HL-60/S4 (cell line): ENCODE results near the gene PACRG.

ENCODE experiments used
- in situ Hi-C: fragments of 300-500 bp; cut with MboI; formaldehyde crosslinking; loops from 2 replicates; pipeline ENCODE4 v1.14.3; 2022; ENCODE audit warnings: low sequenced_read_pairs

The PACRG gene

DNA sequence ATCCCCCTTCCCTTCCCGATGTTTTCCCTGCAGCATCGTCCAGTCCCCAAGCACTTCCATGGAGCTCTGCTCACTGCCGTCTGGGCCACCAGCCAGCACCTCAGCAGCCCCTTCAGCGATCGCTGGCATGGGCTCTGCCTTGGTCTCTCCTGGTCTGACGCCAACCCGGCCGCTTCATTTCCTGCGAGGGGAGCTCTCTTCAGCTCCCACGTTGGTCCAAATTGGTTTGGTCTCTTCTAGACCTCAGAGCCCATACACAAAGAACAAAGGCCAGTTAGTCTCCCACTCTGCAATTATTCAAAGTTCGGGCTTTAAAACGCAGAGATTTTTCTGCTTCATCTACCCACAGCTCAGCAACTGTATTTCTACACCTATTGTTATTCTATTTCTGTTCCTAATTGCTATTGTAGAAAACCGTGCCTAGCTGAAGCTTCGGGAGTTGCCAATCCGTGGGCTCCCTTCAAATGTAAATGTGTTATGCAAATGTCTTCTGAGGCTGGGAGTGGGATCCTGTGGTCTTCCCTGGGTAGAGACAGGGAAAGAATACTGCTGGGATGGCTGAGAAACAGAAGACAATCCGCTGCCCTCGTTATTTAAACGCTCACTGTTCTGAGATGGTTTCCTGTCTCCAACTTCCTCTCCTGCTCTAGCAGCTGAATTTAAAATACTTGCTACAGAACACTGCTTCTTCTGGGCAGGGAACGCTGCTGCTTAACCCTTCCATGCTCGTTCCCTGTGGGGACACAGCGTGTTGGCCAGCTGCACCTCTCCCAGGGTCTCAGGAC is 532.5 kb downstream of the PACRG start:
- in situ Hi-C loops, result no loop called here

DNA sequence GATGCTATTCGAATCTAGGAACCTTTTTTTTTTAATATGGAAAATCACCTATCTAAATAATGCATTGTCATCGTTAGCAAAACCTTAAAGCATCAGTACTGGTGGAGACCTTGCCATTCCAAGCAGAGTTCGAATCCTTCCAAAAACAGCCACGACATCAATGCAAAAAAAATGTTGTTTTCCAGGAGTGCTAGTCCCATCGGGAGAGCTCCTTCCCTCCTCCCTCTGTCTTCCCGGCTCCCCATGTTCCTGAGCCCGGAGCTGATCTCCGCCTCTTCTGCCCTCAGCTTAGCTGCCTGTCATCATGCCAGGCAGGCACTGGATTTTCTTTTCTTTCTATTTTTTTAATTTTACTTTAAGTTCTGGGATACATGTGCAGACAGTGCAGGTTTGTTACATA is 533.1 kb downstream of the PACRG start:
- in situ Hi-C loops, result no loop called here

DNA sequence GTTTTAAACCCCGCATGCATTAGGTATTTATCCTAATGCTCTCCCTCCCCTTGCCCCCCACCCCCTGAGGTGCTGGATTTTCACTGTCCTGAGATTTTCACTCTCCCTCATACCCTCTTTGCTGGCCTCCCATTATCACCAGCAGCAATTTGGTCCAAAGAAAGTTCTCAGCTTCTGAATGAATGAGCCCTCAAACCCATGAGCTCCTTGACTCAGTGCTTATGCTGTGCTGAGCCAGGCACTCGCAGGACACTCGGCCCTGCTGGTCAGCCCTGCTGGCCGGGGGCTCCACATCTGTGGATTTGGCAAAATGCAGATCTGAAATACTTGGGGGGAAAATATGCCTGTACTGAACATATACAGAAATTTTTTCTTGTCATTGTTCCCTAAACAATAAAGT is 533.6 kb downstream of the PACRG start:
- in situ Hi-C loops, result no loop called here

DNA sequence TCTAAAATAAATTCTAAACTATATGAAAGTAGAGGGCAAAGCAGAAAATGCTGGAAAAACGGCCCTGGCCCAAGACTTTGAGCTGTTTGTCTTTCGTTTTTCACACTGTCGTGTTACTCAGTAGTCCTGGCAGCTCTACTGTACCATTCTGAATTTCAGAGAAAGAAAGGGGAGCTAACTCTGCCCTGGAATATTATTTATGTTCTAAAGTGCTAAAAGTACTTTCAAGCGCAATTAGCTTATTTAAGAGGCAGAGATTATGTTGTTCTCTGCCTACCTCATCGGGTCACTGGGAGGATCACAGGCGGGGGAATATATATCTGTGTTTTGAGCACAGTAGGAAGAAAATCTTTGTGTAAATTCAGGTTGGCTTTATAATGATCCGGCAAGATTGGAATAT is 534.3 kb downstream of the PACRG start:
- in situ Hi-C loops, result no loop called here

DNA sequence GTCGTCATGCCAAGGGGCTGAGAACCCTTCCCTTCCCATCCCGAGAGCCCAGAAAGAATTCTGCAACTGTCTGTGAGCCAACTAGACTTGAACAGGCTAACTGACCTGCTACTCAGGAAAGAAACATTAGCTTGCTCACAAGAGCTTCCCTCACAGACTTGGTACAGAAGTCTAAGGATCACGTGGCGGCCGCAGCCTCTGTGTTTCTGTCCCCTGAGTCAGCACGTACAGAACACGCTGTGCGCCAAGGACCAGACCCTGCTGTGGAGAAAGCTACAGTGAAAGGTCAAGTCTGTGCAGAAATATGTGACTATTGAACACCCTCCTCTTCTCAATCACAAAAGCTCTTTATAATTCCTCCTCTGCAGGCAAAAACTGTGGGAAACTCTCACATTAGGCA is 535.4 kb downstream of the PACRG start:
- in situ Hi-C loops, result no loop called here

DNA sequence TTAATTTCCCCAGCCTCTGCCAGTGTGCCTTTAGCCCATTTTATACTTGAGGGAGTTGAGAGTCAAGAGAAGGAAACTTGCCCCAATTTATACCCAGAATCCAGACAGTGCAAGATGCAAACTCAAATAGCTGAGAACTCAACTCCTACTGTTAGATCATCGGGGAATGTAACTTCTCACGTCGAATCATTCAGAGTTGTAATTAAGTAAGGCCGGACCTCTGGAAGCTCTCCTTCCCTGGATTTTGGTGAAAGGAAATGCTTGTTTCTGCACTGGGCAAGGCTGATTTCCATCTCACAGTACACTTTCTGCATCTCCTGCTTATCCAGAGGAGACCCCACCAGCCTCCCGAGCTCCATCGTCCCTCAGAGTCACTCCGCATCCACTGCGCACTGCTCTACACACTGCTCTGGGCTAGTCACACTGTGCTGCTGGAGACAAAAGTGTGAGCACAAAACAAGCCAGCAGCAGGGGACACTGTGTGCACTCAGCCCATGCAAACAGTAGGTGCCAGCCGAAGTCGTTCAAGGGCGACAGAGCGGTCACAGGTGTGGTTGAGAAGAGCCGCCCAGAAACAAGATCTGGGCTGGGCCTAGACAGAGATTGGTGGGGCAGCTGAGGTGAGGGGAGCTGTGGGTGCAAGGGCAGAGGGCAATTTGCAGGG is 536.4 kb downstream of the PACRG start:
- in situ Hi-C loops, result no loop called here

DNA sequence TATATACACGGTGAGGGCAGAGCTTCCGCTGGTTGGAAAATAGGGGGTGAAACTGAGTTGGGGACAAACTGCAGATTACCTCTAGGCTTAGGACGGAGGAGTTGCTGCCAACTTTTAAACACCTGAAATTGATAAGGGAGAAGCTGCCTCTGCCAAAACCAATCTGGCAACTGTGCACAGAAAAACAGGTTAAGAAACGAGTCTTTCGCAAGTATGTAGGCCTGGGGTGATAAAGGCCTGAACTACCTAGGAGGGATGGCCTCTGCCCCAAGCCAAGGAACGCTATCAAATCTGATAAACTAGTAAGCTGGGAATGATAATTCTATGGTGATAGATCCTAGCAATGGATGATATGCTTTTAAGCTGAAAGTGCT is 536.9 kb downstream of the PACRG start:
- in situ Hi-C loops, result no loop called here

DNA sequence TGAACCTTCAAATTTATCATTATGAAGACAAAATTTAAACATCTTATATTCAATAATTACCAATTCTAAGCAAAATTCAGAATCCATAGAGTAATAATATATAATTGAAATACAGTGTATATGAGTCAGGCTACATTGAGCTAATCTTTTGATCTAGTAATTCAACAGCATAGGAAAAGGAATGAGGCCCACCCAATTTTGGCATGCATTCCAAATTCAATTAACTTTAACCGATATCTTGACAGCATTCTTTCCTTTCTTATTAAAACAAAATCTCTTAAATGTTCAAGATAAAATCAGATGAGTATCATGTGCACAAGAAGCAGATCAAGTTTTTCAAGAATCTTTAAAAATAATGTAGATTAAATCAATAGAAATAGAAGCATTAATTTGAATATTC is 553.9 kb downstream of the PACRG start:
- in situ Hi-C loops, result no loop called here

DNA sequence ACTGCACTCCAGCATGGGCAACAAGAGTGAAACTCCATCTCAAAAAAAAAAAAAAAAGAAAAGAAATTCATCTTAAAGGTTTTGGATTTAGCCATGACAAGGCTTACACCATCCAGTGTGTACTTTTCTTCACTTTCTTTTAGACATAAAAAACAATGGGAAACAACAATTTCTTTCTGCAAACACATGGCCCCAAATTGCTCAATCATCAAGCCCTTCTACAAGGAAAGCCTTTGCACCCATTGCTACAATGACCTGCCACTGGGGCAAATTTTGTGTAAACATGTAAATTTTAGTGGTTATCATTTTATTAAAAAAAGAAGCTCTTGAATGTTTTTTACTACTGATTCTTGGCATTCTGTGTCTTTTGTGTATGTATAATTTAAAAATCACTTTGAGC is 554.9 kb downstream of the PACRG start:
- in situ Hi-C loops, result no loop called here

DNA sequence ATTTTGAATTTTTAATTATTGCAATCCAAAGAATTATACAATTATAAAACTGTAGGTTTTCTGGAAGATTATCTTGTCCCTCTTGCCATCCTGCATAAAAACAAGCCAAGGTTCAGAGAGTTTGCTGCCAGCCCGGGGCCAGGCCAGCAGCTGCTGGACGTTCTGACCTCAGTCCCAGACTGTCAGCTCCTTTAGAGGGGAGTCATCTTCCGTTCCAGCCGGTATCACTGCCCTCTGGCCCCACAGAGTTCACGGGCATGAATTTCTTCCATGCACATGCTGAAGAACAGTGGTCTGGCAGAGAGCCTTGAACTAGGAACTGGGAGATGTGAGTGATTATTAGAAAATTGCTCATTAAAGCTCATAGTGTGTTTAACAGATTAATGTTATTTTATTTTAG is 556.4 kb downstream of the PACRG start:
- in situ Hi-C loops, result no loop called here

DNA sequence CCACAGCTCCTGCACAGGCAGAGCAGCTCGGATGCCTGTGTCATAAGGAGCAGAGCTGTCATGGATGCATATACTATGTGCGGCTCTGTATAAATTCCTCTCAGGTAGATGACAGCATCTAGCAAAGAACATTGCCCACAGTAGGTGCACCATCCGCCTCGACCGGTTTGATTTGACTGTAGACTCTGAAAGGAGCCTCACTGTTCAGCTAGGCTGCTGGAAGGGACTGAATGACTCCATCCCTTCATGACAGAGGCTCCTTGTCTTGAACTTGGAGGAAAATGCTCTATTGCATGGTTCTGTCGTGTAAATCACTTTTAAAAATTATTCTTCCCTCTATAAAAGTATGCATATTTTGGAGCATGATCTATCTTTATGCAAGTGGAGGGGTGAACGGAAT is 557.9 kb downstream of the PACRG start:
- in situ Hi-C loops, result no loop called here

DNA sequence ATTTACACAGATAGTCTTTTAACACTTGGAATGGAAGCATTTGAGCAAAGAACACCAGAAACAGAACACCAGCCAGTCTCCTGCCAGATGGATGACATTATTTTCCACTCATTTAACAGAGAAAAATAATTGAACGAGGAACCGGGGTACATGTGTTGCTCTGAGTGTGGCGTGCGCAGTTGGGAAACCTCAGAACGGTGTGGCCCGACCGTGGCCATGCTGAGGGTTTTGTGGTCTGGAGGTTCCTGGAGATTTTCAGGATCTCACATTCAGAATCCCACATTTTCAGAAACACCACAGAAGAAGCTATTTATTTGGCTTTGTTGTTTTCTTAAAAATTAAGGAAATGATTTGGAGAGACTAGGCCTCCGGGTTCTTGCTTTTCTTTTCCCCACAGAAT is 559.9 kb downstream of the PACRG start:
- in situ Hi-C loops, result no loop called here

DNA sequence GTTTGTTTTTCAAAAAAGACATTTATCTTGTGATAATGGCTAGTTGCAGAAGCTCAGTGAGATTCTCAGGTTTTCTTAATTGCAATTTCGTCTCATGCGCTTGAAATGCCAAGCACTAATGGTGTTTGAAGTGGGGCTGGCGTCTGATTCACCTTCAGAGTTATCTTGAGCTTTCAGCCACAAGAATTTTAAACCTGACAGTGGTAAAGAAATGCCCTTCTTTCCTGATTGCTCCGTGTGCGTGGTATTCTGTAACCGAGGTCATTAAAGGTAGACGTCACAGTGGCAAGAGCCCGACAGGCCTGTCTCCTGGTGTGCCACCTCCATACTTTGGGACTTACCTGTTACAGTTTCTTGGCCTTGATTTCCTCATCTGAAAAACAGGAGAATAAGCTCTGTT is 560.3 kb downstream of the PACRG start:
- in situ Hi-C loops, result no loop called here

DNA sequence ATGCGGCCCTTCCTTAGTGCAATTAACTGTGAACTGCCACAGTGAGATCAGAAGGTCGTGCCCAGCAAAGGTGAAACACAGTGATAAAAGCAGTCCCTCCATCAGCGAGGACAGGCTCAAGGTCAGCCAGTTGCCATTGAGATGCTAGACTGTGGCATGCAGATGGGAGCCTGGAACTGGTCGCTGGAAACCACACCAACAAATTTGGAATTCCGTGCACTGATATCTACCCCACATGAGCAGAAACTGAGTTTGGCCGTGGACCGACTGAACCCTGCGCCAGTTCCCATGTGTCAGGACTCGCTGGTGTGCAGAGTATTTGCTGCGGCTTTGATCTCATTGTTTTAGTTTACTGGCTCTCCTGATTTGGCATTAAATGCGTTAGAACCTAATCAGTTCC is 561.1 kb downstream of the PACRG start:
- in situ Hi-C loops, result no loop called here

DNA sequence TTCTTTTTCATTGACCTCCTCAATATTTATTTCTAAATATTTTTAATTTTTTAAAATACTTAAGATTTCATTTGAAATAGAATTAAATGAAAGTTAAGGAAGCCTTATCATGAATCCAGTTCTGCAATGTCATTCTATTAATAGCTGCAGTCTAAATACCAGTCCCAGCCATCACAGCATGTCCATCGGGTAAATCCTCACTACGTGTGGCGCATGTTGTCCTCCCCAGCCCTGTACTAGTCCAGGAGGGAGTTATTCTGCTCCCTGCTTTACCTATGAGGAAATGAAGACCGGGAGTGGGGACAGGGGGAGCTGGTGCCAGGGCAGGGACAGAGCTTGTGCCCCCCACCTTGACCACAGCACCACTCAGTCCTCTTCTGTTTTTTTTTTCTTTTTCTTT is 561.7 kb downstream of the PACRG start:
- in situ Hi-C loops, result no loop called here

DNA sequence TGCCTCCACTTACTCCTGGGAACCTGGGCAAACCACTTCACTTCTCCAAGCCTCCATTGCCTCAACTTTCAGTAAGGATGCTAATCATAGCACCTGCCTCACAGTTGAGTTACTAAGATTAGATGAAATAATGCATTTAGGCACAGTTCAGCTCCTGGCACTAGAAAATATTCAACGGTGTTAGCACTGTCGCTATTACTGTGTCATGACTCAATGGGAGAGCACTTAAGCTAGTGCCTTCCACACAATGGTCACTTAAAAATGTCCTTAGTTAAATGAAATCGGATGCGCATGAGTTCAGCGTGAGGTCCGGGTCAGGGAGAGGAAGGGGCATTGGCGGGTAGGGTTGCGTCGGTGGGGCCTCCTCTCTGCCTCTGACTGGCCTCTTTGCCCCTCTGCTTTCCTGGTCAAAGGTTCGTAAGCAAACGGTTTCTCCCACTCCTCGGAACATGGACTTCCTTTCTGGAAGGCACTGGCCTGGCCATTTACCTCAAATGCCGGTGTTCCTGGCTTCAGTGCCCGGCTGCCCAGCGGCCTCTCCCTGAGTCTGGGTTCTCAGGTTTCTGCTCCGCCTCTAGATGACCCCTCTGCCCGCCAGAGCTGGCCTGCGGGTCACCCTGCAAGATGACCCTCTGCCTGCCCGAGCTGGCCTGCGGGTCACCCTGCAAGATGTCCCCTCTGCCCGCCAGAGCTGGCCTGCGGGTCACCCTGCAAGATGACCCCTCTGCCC is 562.9 kb downstream of the PACRG start:
- in situ Hi-C loops, result no loop called here

DNA sequence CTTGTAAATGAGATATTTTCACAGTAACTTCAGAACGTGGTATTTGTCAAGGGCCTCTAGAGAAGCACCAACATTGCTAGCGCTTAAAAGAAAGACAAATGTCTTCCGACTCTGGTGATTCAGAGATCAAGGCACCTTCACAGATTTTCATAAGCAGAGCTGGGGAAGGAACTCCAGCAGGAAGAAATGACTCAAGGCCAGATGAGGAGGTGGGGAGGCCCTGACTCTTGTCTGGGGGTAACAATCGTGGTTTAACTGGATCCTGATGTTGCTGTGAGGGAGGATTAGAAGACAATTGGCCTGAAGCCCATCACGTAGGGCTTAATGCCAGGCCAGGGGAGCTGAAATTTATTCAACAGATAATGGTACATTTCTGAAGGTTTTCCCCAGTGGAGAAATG is 563.8 kb downstream of the PACRG start:
- in situ Hi-C loops, result no loop called here

DNA sequence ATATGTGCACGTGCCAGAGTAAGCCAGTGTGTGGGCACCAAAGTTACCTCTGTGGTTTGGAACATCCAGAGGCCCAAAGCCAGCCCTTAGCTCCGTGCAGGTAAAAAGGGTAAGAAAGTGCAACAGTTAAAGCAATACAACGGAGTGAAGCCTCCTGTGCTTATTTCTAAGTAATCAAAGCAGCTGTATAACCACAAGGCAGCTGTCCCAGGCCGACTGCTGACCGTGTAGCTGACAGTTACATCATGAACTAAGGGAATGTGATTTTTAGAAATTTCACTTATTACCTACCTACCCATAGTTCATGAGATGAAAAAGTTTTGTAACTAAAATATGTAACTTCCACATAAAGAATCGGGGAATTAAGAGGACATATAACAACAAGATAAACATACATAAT is 565.5 kb downstream of the PACRG start:
- in situ Hi-C loops, result no loop called here

DNA sequence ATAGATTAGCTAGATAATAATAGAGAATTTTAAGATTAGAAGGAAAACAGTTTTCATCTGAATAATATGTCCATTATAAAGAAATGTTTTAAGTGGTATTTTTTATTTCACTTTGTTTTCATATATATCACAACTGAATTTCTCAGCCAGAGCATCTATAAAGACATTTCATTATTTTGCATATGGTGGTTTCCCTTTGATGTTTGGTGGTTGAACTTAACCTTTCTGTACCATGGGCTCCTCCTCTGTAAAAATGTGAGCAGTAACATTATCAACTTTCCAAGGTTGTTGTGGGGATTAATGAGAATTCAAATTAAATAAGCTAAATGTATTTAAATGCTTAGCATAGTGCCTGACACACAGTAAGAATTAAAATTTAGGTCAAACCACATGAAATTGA is 567.0 kb downstream of the PACRG start:
- in situ Hi-C loops, result no loop called here

DNA sequence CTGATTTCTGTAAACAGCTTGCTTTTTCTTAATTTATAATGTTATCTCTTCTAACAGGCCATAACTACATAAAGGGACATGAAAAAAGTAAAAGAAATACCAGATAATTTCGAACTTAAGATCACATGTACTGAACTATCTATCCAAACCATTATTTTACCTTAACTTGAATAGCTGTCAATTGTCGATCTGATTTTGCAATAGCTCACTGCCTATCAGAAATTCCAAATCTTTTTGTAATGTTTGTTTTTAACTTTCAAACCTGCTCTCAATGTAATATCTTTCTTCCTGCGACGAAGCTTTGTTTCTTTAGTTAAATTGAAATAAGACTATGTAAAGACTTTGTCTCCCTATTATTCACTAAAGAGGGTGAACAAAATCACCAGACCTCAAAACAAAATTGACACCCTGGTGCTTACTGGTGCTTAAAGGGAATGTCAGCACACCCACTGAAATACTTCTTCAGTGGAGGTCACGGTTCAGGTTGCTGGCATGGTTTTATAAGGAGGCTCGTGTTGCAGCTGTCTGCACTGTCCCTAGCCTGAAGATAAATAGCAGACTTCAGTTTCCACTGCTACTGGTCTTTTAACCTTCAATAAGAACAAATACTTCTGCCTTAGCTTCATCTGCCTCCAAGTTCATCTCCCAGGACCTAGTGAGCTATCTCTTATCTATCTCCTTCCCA is 569.2 kb downstream of the PACRG start:
- in situ Hi-C loops, result no loop called here

DNA sequence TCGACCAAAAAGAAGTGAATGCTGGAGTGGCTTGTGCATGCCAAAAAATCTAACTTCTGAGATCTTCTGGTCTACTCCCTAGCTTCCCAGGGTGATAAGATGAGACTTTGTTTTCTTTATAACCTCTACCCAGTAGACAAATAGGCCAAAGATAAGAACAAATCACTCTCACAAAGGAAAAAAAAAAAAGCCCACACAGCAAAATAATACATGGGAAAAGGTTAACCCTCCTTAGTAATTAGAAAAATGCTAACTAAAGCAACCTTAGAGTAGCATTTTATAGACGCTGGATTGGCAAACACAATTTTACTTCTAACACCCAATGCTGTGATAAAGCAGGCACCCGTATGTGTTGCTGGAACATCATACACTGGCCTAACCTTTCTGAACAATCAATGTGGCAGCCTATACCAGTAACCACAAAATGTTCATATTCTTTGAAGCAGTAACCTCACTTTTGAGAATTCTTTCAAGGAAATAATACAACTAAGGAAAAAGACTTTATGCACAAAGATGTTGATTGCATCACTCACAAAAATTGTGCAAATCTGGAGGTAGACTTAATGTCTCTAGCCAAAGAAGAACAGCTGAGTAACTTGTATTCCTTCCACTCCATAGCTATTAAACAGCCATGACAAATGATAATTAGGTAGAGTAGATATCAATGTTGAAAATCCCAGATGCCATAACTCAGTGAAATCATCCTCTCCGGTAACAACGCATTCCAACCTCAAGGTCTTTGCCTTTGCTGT is 570.5 kb downstream of the PACRG start:
- in situ Hi-C loops, result no loop called here
